Progenitor cell of endocrine pancreas (in vitro differentiated cells): ENCODE data around the gene C16orf89. TPM values are rescaled to one million over a fixed set of nuclear protein-coding genes. Genes with fewer than 3 reads are reported as not detected.
"Not testable (repeated sequence)": the region's sequence is repeated elsewhere in the genome, so short reads cannot be mapped to it uniquely, and the experiment has no call there.

Source experiments
- DNase-seq: peaks from one replicate; pipeline ENCODE4 v3.0.0; 2021; ENCODE audit warnings: low spot score; ENCODE audit not compliant: unreplicated experiment
- H3K27ac Mint-ChIP-seq: 2 replicates; pipeline ENCODE4 v1.8.0; 2021; ENCODE audit warnings: mild to moderate bottlenecking, moderate library complexity, mixed read lengths
- H3K27me3 Mint-ChIP-seq: 2 replicates; pipeline ENCODE4 v1.8.0; 2021; ENCODE audit warnings: mixed read lengths
- H3K36me3 Mint-ChIP-seq: 2 replicates; pipeline ENCODE4 v1.8.0; 2022; ENCODE audit warnings: mixed read lengths; ENCODE audit not compliant: insufficient read depth
- H3K4me1 Mint-ChIP-seq: 2 replicates; pipeline ENCODE4 v1.8.0; 2021; ENCODE audit warnings: low read depth, mixed read lengths
- H3K4me3 Mint-ChIP-seq: 2 replicates; pipeline ENCODE4 v1.8.0; 2021; ENCODE audit warnings: low read depth, mild to moderate bottlenecking, moderate library complexity, mixed read lengths
- H3K9me3 Mint-ChIP-seq: 2 replicates; pipeline ENCODE4 v1.8.0; 2021; ENCODE audit warnings: low read depth, mixed read lengths
- total RNA-seq: library from RNA; stranded (reverse); gene quantifications from 2 replicates; pipeline ENCODE4 v1.2.1, GENCODE V29; 2021
- TF ChIP-seq, protein P1 (sequence below): fragments of 200-600 bp; sonication (generic); IDR thresholded peaks from one replicate; pipeline ENCODE4 v1.5.0; 2021; ENCODE audit warnings: antibody characterized with exemption, mild to moderate bottlenecking; ENCODE audit not compliant: unreplicated experiment

Gene C16orf89
- total RNA-seq, 1 donor from 2014 or later, result not detected

DNA sequence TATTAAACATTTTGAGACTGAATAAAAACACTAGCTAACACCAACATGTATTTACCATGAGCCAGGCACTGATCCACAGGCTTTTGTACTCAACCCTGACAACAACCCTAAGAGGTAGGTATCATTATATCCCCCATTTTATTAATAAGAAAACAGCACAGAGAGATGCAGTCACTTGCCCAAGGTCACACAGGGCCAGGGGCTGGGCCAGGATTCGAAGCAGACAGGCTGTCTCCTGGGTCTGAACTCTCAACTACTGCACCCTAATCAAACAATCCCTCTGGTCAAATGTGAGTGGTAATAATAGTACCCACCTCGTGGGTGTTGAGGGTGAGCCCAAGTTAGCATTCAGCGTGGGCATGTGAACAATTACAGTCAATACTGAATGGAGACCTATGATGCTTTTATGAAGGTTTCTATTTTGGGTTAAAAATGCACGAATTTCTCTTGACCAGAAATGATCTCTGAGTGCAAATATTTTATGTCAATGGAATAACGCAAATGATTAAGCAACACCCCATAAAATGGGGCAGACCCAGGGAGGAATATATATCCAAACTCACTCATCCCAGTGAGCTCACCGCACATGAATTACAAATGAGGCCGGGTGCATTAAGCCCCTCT is 30.8 kb upstream of the C16orf89 start:
- Mint-ChIP-seq H3K4me3 (peak overlapping the region; percentile 87), H3K4me1 (peaks cover 13% of the 10 kb centered on the region), H3K27ac (peak overlapping the region; percentile 80)
- not testable (repeated sequence) for DNase-seq, H3K27me3 Mint-ChIP-seq, H3K9me3 Mint-ChIP-seq, H3K36me3 Mint-ChIP-seq
- TF ChIP-seq, protein P1, sequence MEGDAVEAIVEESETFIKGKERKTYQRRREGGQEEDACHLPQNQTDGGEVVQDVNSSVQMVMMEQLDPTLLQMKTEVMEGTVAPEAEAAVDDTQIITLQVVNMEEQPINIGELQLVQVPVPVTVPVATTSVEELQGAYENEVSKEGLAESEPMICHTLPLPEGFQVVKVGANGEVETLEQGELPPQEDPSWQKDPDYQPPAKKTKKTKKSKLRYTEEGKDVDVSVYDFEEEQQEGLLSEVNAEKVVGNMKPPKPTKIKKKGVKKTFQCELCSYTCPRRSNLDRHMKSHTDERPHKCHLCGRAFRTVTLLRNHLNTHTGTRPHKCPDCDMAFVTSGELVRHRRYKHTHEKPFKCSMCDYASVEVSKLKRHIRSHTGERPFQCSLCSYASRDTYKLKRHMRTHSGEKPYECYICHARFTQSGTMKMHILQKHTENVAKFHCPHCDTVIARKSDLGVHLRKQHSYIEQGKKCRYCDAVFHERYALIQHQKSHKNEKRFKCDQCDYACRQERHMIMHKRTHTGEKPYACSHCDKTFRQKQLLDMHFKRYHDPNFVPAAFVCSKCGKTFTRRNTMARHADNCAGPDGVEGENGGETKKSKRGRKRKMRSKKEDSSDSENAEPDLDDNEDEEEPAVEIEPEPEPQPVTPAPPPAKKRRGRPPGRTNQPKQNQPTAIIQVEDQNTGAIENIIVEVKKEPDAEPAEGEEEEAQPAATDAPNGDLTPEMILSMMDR, result peak; percentile 7

DNA sequence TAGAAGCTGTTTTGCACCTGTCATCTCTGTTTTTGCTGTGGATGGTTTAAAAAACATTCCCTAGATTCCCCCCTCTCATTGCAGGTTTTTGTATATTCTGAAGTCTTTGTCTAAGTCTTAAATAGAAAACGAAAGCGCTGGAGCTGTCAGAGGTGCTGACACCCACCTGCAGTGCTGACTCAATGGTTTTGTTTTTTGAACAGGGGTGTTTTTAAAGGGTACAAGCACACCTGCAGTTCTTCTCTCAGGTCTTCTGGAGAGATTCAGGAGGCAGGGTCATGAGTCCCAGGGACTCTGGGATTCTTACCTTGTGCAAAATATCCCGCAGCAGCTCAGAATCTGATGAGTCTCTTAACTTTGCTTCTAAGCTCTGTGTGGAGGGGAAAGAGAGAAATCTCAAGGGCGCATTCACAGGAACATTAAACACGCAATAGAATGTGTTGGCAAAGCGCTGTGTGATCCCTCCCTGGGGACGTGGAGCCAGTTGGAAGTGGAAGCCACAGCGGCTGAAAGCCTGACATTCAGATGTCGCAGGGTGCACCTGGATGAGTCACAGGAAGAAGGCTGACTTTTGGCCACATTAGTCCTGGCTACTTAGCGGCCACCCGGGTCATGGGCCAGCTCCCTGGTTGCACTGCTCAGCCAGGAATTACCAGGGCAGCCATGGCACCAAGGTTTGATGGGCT is 29.5 kb upstream of the C16orf89 start:
- not testable (repeated sequence) for H3K36me3 Mint-ChIP-seq, H3K27me3 Mint-ChIP-seq, H3K9me3 Mint-ChIP-seq, H3K27ac Mint-ChIP-seq, H3K4me3 Mint-ChIP-seq, DNase-seq
- H3K4me1 Mint-ChIP-seq, result peaks cover 13% of the 10 kb centered on the region

- not testable (repeated sequence) for DNase-seq, H3K9me3 Mint-ChIP-seq, H3K27ac Mint-ChIP-seq, H3K36me3 Mint-ChIP-seq, H3K4me3 Mint-ChIP-seq, H3K27me3 Mint-ChIP-seq
- peaks cover 10% of the 10 kb centered on the region for H3K4me1 Mint-ChIP-seq
Observed at GRCh38 chr16:5093746-5094145, 28.0 kb upstream of the C16orf89 start.

DNA sequence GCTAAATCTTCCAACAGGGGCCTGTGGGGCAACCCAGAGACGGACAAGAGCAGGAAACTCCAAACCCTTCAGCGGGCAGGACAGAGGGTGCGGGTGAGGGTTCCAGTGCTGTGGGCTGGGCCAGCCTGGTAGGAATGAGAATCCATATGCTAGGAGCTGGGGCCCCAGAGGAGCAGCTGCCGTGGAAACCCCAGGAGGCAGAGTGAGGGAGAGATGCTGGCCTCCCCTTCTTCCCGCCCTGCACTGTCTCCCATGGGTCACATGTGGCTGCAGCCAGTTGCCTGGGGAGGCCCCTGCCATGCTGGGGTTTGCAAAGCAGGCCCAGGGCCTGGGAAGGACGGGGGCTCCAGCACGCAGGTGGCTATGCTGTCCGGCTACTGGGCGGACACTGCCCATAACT is 27.3 kb upstream of the C16orf89 start:
- H3K27me3 Mint-ChIP-seq, H3K4me1 Mint-ChIP-seq, H3K9me3 Mint-ChIP-seq, DNase-seq, H3K4me3 Mint-ChIP-seq, H3K27ac Mint-ChIP-seq, H3K36me3 Mint-ChIP-seq: not testable (repeated sequence)

DNA sequence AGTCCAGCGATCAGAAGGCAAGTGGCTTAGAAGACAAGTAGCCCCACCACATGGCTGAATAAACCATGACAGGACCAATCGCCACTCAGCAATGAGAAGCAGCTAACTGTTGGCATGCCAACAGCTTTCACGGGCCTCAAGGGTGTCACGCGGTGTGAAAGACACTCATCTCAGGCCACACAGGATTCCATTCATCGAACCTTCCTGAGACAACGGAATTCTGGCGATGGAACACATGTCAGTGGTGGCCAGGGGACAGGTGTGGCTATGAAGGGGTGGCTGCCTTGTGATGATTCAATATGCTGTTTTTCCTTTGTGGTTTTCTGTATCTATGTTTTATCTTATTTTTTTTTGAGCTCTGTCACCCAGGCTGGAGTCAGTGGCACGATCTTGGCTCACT is 24.8 kb upstream of the C16orf89 start:
- DNase-seq, H3K36me3 Mint-ChIP-seq, H3K27me3 Mint-ChIP-seq, H3K27ac Mint-ChIP-seq, H3K4me1 Mint-ChIP-seq, H3K9me3 Mint-ChIP-seq, H3K4me3 Mint-ChIP-seq: not testable (repeated sequence)

- H3K27me3 Mint-ChIP-seq, DNase-seq, H3K4me1 Mint-ChIP-seq, H3K9me3 Mint-ChIP-seq, H3K4me3 Mint-ChIP-seq, H3K27ac Mint-ChIP-seq: not testable (repeated sequence)
- peaks cover 11% of the 10 kb centered on the region for H3K36me3 Mint-ChIP-seq
Observed at GRCh38 chr16:5089911-5090555, 24.3 kb upstream of the C16orf89 start.

- not testable (repeated sequence) for H3K27ac Mint-ChIP-seq, H3K27me3 Mint-ChIP-seq, H3K9me3 Mint-ChIP-seq, DNase-seq, H3K4me1 Mint-ChIP-seq, H3K4me3 Mint-ChIP-seq
- peaks cover 13% of the 10 kb centered on the region for H3K36me3 Mint-ChIP-seq
Observed at GRCh38 chr16:5088936-5089335, 23.2 kb upstream of the C16orf89 start.

DNA sequence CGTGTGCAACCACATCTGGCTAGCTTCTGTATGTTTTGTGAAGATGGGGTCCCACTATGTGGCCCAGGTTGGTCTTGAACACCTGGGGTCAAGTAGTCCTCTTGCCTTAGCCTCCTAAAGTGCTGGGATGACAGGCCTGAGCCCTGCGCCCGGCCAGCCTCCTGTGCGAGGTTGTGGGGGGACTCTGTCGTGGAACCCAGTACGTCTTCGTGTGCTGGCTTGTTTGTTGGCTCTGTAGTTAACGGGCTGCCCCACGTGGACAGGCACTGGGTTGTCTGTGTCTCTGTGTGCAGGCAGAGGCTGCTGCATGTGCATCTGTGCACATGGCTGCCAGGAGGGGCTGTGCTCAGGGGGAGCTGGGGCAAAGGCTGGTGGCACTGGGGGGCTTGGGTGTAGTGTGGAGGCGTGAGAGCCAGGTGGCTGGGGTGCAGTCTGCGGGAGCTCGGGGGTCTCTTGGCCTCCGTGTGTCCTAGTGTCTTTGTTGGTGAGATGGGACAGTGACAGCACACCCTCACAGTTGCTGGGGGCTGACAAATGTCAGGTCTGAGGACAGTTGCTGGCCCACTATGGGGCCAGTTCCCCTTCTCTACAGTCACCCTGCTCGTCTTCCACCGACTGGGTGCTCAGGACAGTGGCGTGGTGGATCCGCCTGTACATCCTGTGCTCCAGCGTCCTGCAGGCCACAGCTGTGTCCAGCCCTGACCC is 22.5 kb upstream of the C16orf89 start:
- H3K4me3 Mint-ChIP-seq, H3K4me1 Mint-ChIP-seq: not testable (repeated sequence)
- H3K36me3 Mint-ChIP-seq, result peaks cover 13% of the 10 kb centered on the region

GRCh38 chr16:5085716-5086115 is 20.0 kb upstream of the C16orf89 start:
- H3K36me3 Mint-ChIP-seq, result peaks cover 10% of the 10 kb centered on the region

More for the DNA sequence above, 22.5 kb upstream of the C16orf89 start:
- not testable (repeated sequence) for H3K27me3 Mint-ChIP-seq, DNase-seq, H3K9me3 Mint-ChIP-seq, H3K27ac Mint-ChIP-seq

More at GRCh38 chr16:5085716-5086115, 20.0 kb upstream of the C16orf89 start:
- not testable (repeated sequence) for DNase-seq, H3K4me1 Mint-ChIP-seq, H3K27me3 Mint-ChIP-seq, H3K4me3 Mint-ChIP-seq, H3K27ac Mint-ChIP-seq, H3K9me3 Mint-ChIP-seq
